ENCODE results near the gene CDC42EP5.
A peak's percentile ranks its signal among the peaks of the same experiment; 100 is the strongest.

The CDC42EP5 gene

GRCh38 chr19:54424660-54425381 lies 48.3 kb downstream of the CDC42EP5 start:
- no peak for DNase-seq

GRCh38 chr19:54424201-54424600 lies 48.9 kb downstream of the CDC42EP5 start:
- DNase-seq = no peak

- no peak for DNase-seq
These were observed 51.0 kb downstream of the CDC42EP5 start for GRCh38 chr19:54422136-54422535.

- no peak for DNase-seq
These were observed 51.6 kb downstream of the CDC42EP5 start for GRCh38 chr19:54421521-54421920.

GRCh38 chr19:54421169-54421516 lies 52.0 kb downstream of the CDC42EP5 start:
- DNase-seq = no peak

GRCh38 chr19:54420383-54421168 lies 52.5 kb downstream of the CDC42EP5 start:
- no peak for DNase-seq

- DNase-seq = no peak
These were observed 53.1 kb downstream of the CDC42EP5 start for GRCh38 chr19:54420068-54420382.

GRCh38 chr19:54418930-54419800 lies 53.9 kb downstream of the CDC42EP5 start:
- no peak for DNase-seq

- peak; percentile 31 for DNase-seq
These were observed 54.8 kb downstream of the CDC42EP5 start for GRCh38 chr19:54418030-54418929.

GRCh38 chr19:54416695-54417491 lies 56.2 kb downstream of the CDC42EP5 start:
- no peak for DNase-seq

GRCh38 chr19:54415901-54416673 lies 57.0 kb downstream of the CDC42EP5 start:
- DNase-seq = no peak

- DNase-seq = peak; percentile 35
These were observed 57.7 kb downstream of the CDC42EP5 start, which contains the start of gene TTYH1 for GRCh38 chr19:54415208-54415900. Gene TTYH1, plus strand, starts transcription at chr19:54415464. Its CDS starts 89 bp downstream, at chr19:54415553.

Measured in CD4-positive, alpha-beta T cell treated with Interleukin-6 for 4 hours (primary cell).